Pancreas (tissue), 10 donors: ENCODE results near the gene IL23A. TPM values are rescaled to one million over a fixed set of nuclear protein-coding genes. Genes with fewer than 3 reads are reported as not detected.
A peak's percentile ranks its signal among the peaks of the same experiment; 100 is the strongest.

Source experiments
- ATAC-seq, 4 donors: fragments of 200-7000 bp; cut with Tn5 transposase; one replicate each; pipeline versions ENCODE4 v1.8.0 to v1.9.1; 2020; ENCODE audit warnings: mild to moderate bottlenecking in 4 of 4, moderate library complexity in 4 of 4
- DNase-seq, 6 donors: peaks; one replicate each; pipeline ENCODE4 v3.0.0-alpha.2; 2020
- FAIRE-seq: peaks from 2 replicates; lab custom pipeline; 2012; peaks lifted over from hg19 to GRCh38; lab: Jason Lieb, UNC
- H3K27ac ChIP-seq, 4 donors: fragments of 200-600 bp; sonication (generic); 1 replicate in 3 of 4; 2 replicates in 1 of 4; pipeline versions ENCODE4 v1.5.0 to v1.8.0; 2020
- H3K27me3 ChIP-seq, 4 donors: fragments of 200-600 bp; one replicate each; pipeline ENCODE4 v1.8.0; 2021
- H3K36me3 ChIP-seq, 3 donors: fragments of 200-600 bp; sonication (generic) in 1 of 3; one replicate each; pipeline versions ENCODE4 v1.5.0 to v1.8.0; 2020 to 2021
- H3K4me1 ChIP-seq, 3 donors: fragments of 200-600 bp; one replicate each; pipeline ENCODE4 v1.8.0; 2021
- H3K4me3 ChIP-seq, 4 donors: fragments of 200-600 bp; sonication (generic) in 2 of 4; one replicate each; pipeline versions ENCODE4 v1.5.0 to v1.8.0; 2020 to 2021
- H3K9me3 ChIP-seq, 4 donors: fragments of 200-600 bp; one replicate each; pipeline ENCODE4 v1.8.0; 2021
- CTCF ChIP-seq, 4 donors: fragments of 200-600 bp; sonication (generic) in 3 of 4; IDR thresholded peaks; one replicate each; pipeline versions ENCODE4 v1.5.0 to v1.8.0; 2021; ENCODE audit warnings: antibody characterized with exemption in 4 of 4
- WGBS, 2 donors: extraction: QIAGEN DNeasy Blood & Tissue Kit; methylation state at CpG; one replicate each; pipeline ENCODE4 v1.1.7; 2013; 5-methylcytosine and 5-hydroxymethylcytosine counted together
- intact Hi-C, 3 donors: fragments of 100-400 bp; cut with DNase I; formaldehyde crosslinking; loops; one replicate each; pipeline versions ENCODE4 v1.11.1 to v1.14.2; 2022
- polyA plus RNA-seq, 2 donors: library from polyadenylated mRNA; stranded (reverse); fragments of 200-250 nt; gene quantifications; one replicate each; pipeline ENCODE4 v1.2.3, GENCODE V29; 2013
- total RNA-seq, 6 donors: library from RNA; stranded (reverse); fragmentation: NEBNext Ultra II Directional in 4 of 6; extraction: Animal tissue kit (Norgen Biotek cat#: 25700) in 4 of 6; gene quantifications; one replicate each; pipeline versions ENCODE4 v1.2.1 to v1.2.4, GENCODE V29; 2021 to 2023
- donor health status: healthy with polysubstance abuse.
- donor health status: DM: no; HTN: no; CAD: no; lungs with moderate emphysema.
- donor health status: DM: no; HTN: no; CAD: no.
- donor health status: control.
- donor health status: control.
- donor health status: Bipolar disorder and iron deficiency.
- donor health status: DM: yes; HTN: yes; CAD: no.
- donor health status: DM: no; HTN: no; CAD: no.
- donor health status: DM: no; HTN: no; CAD: no.
- donor health status: DM: yes; HTN: yes; CAD: no.

IL23A gene
- total and polyA plus RNA-seq, 8 donors = 0.20 to 3.7 (median 0.41) TPM; not detected in 1

- no peaks in the 10 kb centered on the region for H3K9me3 ChIP-seq
- intact Hi-C loops = no loop called here
- DNase-seq (peak in 2 of 6 donors; percentile 25 to 28), ATAC-seq (peak; percentile 6 to 31 (median 20)), FAIRE-seq (no peak)
- H3K36me3 ChIP-seq = no peaks in the 10 kb centered on the region
- H3K27me3 ChIP-seq = no peaks in the 10 kb centered on the region
- WGBS, 2 donors = 0 to 1% methylated on average over 10 of the region's 10 CpGs
- peaks cover 5 to 30% (median 14%) of the 10 kb centered on the region in 3 donors for H3K4me1 ChIP-seq
- TF ChIP-seq CTCF (IDR thresholded peaks at IDR 0.05) = no peak
- H3K4me3 ChIP-seq = peak overlapping the region; percentile 53 to 98 (median 74)
- peak overlapping the region; percentile 75 to 91 (median 88) for H3K27ac ChIP-seq
Observed at GRCh38 chr12:56299308-56299852, 39.3 kb upstream of the IL23A start.

GRCh38 chr12:56299853-56300643 lies 38.6 kb upstream of the IL23A start, which contains the start of gene CS:
Gene CS, minus strand, starts transcription at chr12:56300330. Its CDS starts 129 bp downstream, at chr12:56300201.
- Histone ChIP-seq H3K9me3 (no peaks in the 10 kb centered on the region), H3K27ac (peak within 1 kb of the TSS; percentile 75 to 91 (median 88)), H3K4me3 (peak within 1 kb of the TSS; percentile 53 to 98 (median 74)), H3K36me3 (no peaks in the 10 kb centered on the region), H3K27me3 (no peaks in the 10 kb centered on the region), H3K4me1 (peaks cover 5 to 30% (median 14%) of the 10 kb centered on the region in 3 donors)
- DNase-seq = peak; percentile 97 to 99 (median 99)
- WGBS, 2 donors = 0% methylated on average over 61 to 63 of the region's 63 CpGs
- no peak for TF ChIP-seq CTCF (IDR thresholded peaks at IDR 0.05)
- intact Hi-C loops = no loop called here
- peak; percentile 96 to 99 (median 96) for ATAC-seq
- peak; percentile 69 for FAIRE-seq

- Histone ChIP-seq H3K9me3 (no peaks in the 10 kb centered on the region), H3K36me3 (no peaks in the 10 kb centered on the region), H3K4me3 (peak overlapping the region; percentile 53 to 98 (median 74)), H3K27ac (peak overlapping the region; percentile 75 to 91 (median 88)), H3K4me1 (peaks cover 5 to 30% (median 14%) of the 10 kb centered on the region in 3 donors), H3K27me3 (no peaks in the 10 kb centered on the region)
- peak; percentile 20 to 49 (median 23) for ATAC-seq
- DNase-seq = peak in 1 of 6 donors; percentile 31
- 30 to 33% methylated on average over 21 of the region's 21 CpGs for WGBS, 2 donors
- no peak for FAIRE-seq
- TF ChIP-seq CTCF (IDR thresholded peaks at IDR 0.05) = no peak
- intact Hi-C loops = no loop called here
Observed at GRCh38 chr12:56300644-56301464, 37.8 kb upstream of the IL23A start.

- no peaks in the 10 kb centered on the region for H3K9me3 ChIP-seq
- TF ChIP-seq CTCF (IDR thresholded peaks at IDR 0.05) = no peak
- intact Hi-C loops = no loop called here
- FAIRE-seq = no peak
- no peak overlapping the region for H3K27ac ChIP-seq
- no peak for DNase-seq
- H3K4me1 ChIP-seq = peaks cover 0 to 5% (median 4%) of the 10 kb centered on the region in 3 donors
- no peaks in the 10 kb centered on the region for H3K27me3 ChIP-seq
- peaks cover 0 to 7% (median 0%) of the 10 kb centered on the region in 3 donors for H3K36me3 ChIP-seq
- 94% methylated on average over 3 of the region's 3 CpGs for WGBS, 2 donors
- H3K4me3 ChIP-seq = no peak overlapping the region
- ATAC-seq = no peak
Observed at GRCh38 chr12:56304276-56304675, 34.4 kb upstream of the IL23A start.
